OCI-LY1 (cell line): ENCODE measurements around the gene SEC14L1.

Experiments
- EZH2 ChIP-seq: fragments of 200-600 bp; sonication (generic), shearing (Covaris generic); IDR thresholded peaks from 2 replicates; pipeline ENCODE4 v1.8.0; 2017; ENCODE audit warnings: borderline replicate concordance, mixed run types, mild to moderate bottlenecking, antibody characterized with exemption, low read length, moderate library complexity, mixed read lengths
- TF ChIP-seq, protein P1 (sequence below): fragments of 200-600 bp; sonication (generic), shearing (Covaris generic); IDR thresholded peaks from 2 replicates; pipeline ENCODE4 v1.5.1; 2017; ENCODE audit warnings: mild to moderate bottlenecking, antibody characterized with exemption, low read length, moderate library complexity, mixed read lengths

GRCh38 chr17:77105706-77106105, 35.1 kb upstream of the SEC14L1 start:
- TF ChIP-seq, protein P1, sequence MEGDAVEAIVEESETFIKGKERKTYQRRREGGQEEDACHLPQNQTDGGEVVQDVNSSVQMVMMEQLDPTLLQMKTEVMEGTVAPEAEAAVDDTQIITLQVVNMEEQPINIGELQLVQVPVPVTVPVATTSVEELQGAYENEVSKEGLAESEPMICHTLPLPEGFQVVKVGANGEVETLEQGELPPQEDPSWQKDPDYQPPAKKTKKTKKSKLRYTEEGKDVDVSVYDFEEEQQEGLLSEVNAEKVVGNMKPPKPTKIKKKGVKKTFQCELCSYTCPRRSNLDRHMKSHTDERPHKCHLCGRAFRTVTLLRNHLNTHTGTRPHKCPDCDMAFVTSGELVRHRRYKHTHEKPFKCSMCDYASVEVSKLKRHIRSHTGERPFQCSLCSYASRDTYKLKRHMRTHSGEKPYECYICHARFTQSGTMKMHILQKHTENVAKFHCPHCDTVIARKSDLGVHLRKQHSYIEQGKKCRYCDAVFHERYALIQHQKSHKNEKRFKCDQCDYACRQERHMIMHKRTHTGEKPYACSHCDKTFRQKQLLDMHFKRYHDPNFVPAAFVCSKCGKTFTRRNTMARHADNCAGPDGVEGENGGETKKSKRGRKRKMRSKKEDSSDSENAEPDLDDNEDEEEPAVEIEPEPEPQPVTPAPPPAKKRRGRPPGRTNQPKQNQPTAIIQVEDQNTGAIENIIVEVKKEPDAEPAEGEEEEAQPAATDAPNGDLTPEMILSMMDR: no peak
- no peak for TF ChIP-seq EZH2
